GM21786 (cell line): ENCODE data around the gene TMEM63A.
A peak's percentile ranks its signal among the peaks of the same experiment; 100 is the strongest.
"Not testable (repeated sequence)": the region's sequence is repeated elsewhere in the genome, so short reads cannot be mapped to it uniquely, and the experiment has no call there.

Experiments used
- ATAC-seq: cut with Tn5 transposase; IDR thresholded peaks from one replicate; pipeline ENCODE4 v1.9.1; 2021; ENCODE audit not compliant: unreplicated experiment

The TMEM63A gene

GRCh38 chr1:225823811-225824261 is 58.3 kb downstream of the TMEM63A start:
- no peak for ATAC-seq

- no peak for ATAC-seq
Measured at GRCh38 chr1:225822655-225823403, 59.4 kb downstream of the TMEM63A start.

GRCh38 chr1:225820522-225821120 is 61.6 kb downstream of the TMEM63A start:
- no peak for ATAC-seq

DNA sequence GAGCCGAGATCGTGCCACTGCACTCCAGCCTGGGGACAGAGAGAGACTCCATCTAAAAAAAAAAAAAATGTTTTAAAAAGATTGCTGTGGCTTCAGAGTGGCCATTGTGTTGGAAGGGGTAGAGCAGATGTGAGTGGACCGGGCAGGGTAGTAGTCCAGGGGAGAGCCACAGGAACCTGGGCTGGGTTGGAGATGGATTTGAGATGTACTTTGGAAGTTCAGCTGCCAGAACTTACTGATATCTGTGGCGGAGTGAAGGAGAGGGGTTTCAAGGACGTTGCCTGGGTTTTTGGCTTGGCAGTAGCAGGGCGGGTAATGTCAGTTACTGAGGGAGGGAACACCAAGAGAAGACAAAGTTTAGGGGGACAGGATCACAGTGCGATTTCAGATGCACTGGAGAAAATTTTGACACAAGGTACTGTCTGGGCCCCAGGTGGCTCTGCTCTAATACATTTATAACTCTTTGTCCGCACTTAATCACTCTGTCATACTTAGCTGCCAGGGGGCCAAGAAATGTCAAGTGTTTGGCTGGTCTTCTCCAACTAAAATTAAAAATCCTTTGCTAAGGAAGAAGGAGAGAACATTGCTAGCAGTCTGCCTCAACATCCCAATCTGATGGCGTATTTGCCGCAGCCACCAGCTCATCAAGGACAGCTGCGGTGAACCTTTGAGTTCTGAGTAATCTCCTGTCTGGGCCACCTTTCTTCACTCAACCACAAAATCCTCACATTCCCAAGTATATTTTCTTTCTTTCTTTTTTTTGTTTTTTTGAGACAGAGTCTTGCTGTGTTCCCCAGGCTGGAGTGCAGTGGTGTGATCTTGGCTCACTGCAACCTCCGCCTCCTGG is 62.6 kb downstream of the TMEM63A start:
- ATAC-seq: no peak

DNA sequence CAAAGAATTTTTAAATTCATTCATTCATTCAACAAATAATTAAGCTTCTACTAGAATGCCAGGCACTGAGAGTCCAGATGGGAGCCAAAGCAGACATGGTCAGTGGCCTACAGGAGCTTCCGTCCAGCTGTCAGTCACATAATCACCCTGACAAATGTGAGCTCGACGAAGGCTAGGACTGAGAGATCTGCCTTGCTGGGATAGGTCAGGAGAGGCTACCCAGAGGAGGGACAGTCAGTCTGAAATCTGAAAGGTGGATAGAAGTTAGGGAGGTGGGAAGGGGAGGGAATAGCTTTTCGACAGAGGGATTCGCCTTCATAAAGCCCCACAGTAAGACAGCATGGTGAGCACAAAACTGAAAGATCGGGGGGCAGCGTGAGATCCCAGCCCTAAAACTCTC is 64.0 kb downstream of the TMEM63A start:
- ATAC-seq: no peak

DNA sequence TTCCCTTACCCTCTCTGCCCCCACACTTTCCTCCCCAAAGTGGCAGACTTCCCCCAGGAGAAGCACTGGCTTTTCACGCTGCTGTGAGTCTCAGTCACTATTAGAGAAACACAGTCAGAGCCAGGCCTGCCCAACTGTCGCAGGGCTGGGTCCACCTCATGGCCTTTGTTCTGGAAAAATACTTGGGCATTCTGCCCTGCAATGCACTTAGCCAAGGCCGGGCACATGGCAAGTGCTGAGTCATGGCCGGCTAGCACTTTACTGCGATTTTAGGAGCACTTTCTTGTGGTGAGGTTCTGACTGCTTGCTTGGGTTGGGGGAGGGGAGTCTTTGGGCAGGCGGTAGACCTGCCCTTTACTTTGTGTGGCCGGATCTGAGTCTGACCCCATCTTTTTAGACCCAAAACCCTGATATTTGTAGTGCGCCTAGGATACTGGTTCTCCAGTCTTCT is 64.5 kb downstream of the TMEM63A start:
- no peak for ATAC-seq

- ATAC-seq: no peak
Measured at GRCh38 chr1:225816643-225817538, 65.3 kb downstream of the TMEM63A start.

GRCh38 chr1:225815526-225816178 is 66.5 kb downstream of the TMEM63A start:
- no peak for ATAC-seq

- ATAC-seq: not testable (repeated sequence)
Measured at GRCh38 chr1:225815090-225815489, 67.1 kb downstream of the TMEM63A start.

- ATAC-seq: no peak
Measured at GRCh38 chr1:225814381-225814780, 67.8 kb downstream of the TMEM63A start.

DNA sequence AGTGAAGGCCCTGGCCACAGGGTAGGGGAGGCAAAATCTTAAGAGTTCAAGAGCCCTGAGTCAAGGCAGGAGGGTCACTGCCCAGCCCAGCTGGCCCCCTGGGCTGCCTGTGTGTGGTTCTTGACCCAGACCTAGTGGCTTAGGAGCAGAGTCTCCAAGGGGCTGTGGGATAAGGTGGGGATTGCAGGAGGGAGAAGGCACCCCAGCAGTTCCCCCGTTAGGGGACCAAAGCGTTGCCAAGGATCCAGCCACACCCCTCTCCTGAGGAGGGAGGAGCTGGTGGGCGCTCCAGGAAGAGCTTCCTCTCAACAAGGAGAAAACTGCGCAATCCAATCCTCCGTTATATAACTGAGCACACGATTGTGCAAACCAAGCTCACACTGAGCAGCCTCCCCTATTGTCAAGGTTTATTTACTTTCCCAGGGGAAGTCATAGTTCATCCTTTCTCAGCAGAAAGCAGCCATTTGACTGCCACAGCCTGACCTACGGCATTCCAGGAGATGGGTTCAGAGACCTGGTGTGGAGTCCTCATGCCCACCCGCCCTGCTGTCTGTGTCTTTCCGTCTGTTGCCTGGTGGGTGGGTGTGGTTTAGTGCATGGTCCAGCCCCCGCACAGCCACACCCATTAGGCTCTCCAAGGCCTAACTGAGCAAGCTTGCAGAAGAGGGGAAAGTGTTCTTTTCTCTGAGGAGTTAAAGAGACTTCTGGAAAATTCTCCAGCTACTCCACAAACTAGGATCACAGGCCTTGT is 68.8 kb downstream of the TMEM63A start:
- ATAC-seq: no peak

- ATAC-seq: no peak
Measured at GRCh38 chr1:225812488-225813213, 69.5 kb downstream of the TMEM63A start.

DNA sequence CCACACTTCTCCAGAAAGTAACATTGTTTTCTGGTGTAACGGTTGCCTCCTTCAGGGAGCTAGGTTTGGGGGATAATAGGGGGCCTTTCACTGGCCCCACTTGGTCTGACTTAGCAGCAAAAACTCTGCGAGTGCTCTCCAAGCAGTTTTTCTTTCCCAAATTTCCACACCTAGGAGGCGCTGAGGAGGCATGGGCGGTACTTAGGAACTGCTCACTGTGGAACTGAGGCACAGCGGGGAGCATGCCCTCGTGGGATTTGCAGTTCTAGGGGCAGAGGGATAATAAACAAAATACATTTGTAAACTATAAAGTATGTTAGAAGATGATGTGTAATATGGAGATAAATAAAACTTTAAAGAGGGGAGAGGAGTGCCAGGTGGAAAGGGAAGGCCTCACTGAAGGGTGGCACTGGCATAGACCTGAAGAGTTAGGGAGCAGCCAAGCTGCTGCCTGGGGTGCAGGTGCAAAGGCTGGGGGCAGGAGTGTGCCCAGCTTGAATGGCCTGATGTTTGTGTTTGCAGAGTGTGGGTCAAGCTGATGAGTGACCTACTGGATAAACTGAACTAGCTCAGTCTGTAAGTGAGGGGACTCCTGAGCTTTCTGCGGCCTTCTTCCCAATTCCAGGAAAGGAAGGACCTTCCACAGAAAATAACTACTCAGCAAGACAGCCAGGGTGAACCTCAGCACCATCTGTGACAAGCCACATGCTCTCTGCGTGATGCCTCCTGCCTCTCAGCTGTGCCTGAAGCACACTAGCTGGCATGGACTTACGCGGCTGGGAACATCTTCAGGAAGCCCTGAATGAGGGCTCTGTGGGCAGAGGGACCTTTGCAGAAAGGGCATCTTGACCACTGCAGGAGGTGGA is 70.3 kb downstream of the TMEM63A start:
- ATAC-seq: no peak

GRCh38 chr1:225810579-225811538 is 71.3 kb downstream of the TMEM63A start:
- ATAC-seq: not testable (repeated sequence)

DNA sequence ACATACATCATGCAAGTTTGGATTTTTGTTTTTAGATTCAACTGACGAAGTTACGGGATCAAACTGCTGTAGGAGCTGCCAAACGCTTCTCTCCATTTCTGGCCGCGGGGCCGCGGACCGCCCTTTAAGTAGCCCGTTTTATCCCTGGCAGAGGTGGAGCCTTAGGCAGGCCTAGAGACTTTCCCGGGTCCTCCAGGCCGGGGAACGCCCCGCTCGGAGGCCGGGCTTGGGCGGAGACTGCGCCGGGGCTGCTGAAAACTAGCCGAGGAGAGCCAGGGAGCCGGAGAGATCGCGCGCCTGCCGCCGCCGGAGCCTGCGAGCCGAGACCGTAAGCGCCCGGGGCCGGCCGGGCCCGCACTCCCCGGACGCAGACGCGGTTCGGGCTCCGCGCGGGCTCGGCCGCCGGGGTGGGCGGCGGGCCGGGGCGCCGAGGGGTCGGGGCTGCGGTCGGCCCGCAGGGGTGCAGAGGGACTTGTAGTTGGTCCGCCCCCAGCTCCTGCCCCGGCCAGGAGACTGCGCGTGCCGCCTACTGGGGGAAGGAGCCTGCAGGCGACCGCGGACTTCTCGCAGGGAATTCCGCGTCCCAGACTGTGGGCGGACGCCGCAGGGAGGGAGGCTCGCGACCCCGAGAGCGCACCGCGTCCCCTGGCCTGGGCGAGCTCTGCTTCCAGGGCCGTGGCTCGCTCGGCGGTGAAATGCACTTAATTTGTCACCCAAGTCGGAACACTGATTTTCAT is 72.2 kb downstream of the TMEM63A start, which contains the start of gene EPHX1:
TSS of gene EPHX1 (plus strand) at position 283 of the 737 bp plus-strand sequence. CDS start 18,606 bp downstream, outside the sequence.
- ATAC-seq: peak; percentile 96

DNA sequence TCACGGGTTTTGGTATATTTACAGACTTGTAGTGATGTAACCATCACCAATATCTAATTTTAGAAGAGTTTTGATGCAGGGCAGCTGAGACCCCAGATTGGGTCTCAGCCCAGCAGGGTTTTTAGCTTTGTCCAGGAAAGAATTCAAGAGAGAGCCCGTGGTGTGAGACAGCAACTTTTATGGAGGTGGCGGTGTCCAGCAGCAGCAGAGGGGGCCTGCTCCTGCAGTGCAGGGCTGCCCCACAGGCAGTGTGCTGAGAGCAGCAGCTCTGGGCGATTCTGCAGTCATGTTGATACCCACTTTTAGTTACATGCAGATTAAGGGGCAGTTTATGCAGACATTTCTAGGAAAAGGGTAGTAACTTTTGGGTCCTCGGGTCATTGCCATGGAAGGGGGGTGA is 74.0 kb downstream of the TMEM63A start:
- no peak for ATAC-seq
